Gastrocnemius medialis (tissue), 4 donors: ENCODE data around the gene PLEKHM2.

Experiments
- POLR2A ChIP-seq, 2 donors: fragments of 450-650 bp; IDR thresholded peaks; one replicate each; pipeline ENCODE4 v1.6.1; 2017; ENCODE audit warnings: antibody characterized with exemption in 2 of 2, mild to moderate bottlenecking in 2 of 2, moderate library complexity in 2 of 2
- TF ChIP-seq, protein P1 (sequence below), 5 experiments: fragments of 450-650 bp in 3 of 5; fragments of 200-600 bp in 2 of 5; sonication (generic) in 2 of 5; IDR thresholded peaks in 4 of 5; conservative IDR thresholded peaks in 1 of 5; 1 replicate in 4 of 5; 2 replicates in 1 of 5; pipeline ENCODE4 v1.5.1; 2016 to 2019; ENCODE audit warnings: antibody characterized with exemption in 5 of 5, mild to moderate bottlenecking in 3 of 5, moderate library complexity in 3 of 5

DNA sequence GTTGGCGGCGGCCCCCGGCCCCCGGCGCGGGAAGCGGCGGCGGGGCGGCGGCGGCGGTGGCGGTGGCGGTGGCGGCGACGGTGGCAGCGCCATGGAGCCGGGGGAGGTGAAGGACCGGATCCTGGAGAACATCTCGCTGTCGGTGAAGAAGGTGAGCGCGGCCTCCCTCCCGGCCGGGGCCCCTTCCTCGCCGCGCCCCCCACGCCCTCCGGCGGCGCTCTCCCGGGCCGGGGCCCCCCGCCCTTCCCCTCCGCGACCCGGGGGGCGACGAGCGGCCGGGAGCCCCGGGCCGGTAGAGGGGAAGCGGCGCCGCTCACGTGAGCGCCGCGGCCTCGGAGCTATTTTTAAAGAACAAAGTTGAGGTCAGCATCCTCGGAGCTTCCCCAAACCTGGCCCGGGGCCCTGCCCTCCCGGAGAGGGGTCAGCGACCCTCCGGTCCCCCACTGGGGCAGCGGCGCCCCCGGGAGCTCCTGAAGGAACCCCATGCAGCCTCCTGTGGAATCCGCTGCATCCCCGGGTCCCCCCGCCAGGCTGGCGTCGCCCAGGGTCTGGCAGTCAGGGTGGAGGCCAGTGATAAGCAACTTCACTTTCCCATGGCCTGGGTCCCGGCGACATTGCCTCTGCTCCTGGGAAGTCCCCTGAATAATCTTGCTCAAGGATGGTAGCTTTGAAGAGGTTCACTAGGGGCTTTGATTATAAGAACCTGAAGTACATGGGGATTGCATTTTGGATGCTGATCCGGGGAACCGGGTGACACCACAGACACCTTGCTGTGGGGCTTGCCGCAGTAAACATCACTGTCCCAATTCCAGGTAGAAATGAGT lies 560 bp downstream of the PLEKHM2 start:
- TF ChIP-seq POLR2A (IDR thresholded peaks at IDR 0.05) = peak; percentile 51 to 78
- TF ChIP-seq, protein P1, sequence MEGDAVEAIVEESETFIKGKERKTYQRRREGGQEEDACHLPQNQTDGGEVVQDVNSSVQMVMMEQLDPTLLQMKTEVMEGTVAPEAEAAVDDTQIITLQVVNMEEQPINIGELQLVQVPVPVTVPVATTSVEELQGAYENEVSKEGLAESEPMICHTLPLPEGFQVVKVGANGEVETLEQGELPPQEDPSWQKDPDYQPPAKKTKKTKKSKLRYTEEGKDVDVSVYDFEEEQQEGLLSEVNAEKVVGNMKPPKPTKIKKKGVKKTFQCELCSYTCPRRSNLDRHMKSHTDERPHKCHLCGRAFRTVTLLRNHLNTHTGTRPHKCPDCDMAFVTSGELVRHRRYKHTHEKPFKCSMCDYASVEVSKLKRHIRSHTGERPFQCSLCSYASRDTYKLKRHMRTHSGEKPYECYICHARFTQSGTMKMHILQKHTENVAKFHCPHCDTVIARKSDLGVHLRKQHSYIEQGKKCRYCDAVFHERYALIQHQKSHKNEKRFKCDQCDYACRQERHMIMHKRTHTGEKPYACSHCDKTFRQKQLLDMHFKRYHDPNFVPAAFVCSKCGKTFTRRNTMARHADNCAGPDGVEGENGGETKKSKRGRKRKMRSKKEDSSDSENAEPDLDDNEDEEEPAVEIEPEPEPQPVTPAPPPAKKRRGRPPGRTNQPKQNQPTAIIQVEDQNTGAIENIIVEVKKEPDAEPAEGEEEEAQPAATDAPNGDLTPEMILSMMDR (IDR thresholded peaks at IDR 0.05 in 4 of 5, conservative IDR thresholded peaks at IDR 0.05 in 1 of 5) = peak in 3 of 5 experiments; percentile 17 to 19 (median 19)
